Right hindlimb (tissue), 1 donor: ENCODE data around the gene APOA4.
"Not testable (repeated sequence)": the region's sequence is repeated elsewhere in the genome, so short reads cannot be mapped to it uniquely, and the experiment has no call there.

ENCODE experiments used
- DNase-seq: peaks from one replicate; pipeline ENCODE4 v3.0.0-alpha.2; 2018

The APOA4 gene

DNA sequence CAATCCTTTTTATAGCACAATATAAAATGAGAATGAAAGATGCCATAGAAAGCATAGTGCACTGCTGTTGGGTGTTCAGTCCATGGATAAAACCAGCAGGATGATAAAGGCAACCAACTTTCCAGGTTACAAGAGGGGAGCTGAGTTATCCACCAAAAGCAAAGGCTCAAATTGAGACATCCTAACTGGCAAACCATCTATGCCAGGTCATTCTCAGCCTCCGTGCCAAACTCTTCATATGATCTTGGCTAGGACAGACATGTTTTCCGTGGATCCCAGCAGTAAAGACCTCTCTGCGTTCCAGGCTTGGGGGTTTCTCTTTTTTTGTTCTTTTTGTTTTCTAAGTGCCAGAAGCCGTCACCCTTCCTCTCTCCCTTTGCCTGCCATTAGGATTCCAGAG lies 21.6 kb upstream of the APOA4 start:
- DNase-seq, result no peak

DNA sequence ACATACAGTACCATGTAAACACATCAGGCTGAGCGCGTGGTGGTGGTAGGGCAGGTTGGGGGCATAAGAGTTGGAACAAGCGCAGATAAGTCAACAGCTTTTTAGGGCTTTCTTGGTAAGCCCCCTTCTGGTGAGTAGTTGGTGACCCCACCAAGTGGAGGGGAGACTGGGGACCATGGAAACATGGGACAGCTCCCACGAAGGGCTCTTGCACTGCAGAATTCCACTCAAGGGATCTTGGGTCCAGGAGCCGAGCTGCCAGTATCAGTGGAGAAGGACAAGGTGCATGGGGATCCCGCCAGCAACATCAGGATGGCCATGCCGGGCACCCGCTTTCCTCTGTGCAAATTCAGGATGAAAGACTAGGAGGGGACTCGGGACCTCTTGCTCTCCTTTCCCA lies 20.6 kb upstream of the APOA4 start:
- no peak for DNase-seq

DNA sequence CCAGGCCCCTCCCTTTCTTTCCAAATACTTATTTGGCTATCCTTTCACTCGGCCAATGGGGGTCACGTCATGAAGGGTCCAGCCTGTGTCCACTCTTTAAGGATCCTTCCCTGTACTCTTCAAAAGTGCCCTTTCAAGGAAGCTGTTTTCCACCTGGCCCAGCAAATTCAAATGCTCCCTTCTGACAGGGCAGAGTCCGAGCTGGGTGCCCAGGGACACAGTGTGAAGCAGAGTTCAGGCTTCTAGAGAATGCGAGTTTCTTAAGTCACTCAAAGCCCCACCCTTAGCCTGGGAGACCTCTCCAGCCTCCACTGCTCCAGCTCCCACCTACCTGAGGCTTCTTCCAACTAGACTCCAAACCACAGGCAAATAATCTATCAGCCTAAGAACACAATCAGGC lies 19.8 kb upstream of the APOA4 start:
- no peak for DNase-seq

DNA sequence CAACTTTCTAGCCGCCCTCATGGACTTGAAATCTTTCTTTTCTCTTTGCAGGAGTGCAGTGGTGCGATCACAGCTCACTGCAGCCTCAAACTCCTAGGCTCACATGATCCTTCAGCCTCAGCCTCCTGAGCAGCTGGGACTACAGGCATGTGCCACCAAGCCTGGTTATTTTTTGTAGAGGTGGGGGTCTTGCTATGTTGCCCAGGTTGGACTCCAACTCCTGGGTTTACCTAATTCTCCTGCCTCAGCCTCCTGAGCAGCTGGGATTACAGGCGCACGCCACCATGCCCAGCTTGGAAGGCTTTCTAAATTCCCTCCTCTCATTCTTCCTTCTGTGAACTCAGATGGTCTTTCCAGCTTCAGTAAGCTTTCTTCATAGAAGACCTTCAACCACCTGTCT lies 19.0 kb upstream of the APOA4 start:
- no peak for DNase-seq

DNA sequence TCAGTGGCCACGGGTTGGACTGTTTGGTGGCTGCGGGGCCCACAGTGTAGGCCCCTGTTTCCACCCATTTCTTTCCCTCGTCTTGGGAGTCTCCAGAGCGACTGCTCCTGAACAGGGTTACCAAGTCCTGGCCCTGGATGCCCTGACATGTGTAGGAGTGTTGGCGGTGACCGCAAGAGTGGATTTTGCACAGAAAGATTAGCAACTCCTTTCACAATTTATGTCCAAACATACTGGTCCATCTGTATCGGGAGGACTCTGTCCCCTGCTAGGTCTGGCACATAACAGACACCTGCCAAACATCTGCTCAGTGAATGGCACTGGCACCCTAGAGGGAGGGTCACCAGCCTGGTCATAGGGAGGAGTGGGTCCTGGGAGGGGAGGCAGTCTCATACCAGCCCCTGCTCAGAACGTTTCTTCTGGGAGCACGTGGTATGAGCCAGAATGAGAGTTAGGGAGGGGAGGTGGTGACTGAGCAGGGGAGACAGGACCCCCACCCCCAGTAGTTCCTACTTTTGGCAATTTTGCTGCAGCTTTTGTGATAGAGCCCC lies 17.7 kb upstream of the APOA4 start:
- no peak for DNase-seq

DNA sequence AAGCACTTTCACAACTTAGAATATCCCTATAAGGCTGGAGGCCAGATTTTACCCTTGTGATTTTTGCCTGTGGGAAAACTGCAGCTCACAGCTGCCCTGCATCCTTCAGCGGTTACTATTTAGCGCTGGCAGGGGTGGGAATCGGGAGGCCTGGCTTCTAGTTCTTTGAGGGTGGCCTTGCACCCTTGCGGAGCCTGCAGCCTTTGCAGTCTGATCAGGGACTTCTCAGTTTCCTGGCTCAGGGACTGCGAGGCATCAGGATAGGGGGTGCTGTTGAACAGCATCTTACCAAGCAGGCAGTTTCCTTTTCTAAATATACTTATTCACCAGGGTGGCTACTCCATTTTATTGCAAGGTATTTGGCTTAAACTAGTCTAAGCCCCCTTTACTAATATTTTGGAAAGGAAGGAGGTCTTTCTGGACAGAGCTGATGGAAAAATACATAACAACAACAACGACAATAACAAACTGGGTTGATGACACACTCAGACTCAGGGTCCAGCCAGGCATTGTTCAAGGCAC lies 17.2 kb upstream of the APOA4 start:
- DNase-seq, result no peak

DNA sequence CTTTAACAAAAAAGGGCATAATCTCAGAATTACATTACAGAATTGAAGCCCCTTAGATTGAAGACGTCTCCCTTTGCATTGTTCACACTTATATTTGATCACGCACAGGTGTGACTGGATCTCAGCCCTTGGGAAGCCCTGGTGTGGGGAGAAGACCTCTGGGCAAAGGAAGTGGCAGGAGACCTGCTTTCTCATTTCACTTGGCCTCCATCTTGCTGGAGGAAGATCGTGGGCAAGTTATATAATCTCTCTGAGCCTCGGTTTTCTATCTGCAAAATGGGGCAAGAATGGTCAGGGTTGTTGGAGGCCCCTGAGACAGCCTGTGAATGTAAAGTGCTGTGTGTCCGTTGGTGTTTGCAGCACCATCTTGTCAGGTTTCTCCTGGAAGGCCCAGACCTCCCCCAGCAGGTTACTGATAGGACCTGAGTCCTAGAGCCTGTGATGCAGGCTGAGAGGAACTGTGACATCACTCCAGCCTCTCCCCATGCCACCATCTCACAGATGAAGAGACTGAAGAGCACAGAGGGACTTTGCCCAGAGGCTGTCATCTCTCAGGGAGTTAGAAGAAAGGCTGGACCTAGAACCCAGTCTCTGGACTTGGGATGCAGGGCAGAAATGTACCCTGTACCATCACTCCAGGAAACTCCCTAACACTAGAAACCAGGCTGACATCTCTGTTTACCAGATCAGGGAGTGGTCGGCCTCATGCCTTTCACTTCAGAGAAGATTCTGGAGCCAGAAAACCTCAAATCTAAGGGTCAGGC lies 15.4 kb upstream of the APOA4 start:
- DNase-seq, result no peak

DNA sequence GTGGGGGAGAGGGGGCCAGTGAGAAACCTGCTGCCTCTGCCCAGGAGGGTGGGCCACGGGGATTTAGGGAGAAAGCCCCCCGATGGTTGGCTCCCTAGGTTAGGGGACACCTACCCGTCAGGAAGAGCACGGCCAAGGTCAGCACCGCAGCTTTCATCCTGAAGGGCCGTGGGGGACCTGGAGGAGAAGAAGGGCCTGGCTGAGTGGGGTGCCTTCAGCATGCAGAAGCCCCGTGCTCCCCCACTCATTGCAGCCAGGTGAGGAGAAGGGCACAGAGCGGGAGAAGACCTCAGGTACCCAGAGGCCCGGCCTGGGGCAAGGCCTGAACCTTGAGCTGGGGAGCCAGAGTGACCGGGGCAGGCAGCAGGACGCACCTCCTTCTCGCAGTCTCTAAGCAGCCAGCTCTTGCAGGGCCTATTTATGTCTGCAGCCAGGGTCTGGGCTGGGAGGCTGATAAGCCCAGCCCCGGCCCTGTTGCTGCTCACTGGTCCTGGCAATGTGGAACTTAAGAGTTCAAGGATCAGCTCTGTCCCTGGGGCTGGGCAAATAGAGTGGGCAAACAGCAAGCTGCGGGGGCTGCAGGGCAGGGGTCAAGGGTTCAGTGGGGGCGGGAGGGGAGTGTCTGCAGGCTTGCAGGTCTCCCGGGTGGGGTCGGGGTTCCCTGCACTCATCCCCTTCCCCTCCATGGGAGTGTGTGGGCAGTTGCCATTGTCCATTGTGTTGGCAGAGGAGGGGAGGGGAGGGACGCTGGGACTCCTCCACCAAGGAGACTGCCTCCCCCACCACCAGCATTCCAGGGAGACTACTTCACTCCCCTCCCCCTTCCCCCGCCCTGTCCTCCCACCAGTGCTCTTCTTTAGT lies 14.4 kb upstream of the APOA4 start, which contains the start of gene APOA1:
Gene APOA1 (minus strand): TSS at position 392 of the 861 bp plus-strand sequence. CDS start 235 bp downstream, at position 157.
- no peak for DNase-seq

DNA sequence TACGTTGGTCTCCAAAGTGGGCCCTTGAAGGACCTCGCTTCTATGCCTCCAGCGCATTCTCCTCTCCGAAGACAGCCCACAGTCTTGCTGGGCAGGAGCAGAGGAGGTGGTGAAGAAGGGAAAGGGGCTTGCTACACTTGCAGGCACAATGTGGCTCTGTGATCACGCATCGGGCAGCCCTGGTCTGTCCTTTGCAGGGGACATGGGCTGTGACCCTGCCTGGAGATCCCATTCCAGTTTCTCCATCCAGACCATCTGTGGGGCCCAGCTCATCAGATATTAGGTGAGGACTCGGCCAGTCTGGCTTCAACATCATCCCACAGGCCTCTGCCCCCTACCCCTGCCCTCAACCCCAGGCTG lies 13.5 kb upstream of the APOA4 start:
- no peak for DNase-seq

DNA sequence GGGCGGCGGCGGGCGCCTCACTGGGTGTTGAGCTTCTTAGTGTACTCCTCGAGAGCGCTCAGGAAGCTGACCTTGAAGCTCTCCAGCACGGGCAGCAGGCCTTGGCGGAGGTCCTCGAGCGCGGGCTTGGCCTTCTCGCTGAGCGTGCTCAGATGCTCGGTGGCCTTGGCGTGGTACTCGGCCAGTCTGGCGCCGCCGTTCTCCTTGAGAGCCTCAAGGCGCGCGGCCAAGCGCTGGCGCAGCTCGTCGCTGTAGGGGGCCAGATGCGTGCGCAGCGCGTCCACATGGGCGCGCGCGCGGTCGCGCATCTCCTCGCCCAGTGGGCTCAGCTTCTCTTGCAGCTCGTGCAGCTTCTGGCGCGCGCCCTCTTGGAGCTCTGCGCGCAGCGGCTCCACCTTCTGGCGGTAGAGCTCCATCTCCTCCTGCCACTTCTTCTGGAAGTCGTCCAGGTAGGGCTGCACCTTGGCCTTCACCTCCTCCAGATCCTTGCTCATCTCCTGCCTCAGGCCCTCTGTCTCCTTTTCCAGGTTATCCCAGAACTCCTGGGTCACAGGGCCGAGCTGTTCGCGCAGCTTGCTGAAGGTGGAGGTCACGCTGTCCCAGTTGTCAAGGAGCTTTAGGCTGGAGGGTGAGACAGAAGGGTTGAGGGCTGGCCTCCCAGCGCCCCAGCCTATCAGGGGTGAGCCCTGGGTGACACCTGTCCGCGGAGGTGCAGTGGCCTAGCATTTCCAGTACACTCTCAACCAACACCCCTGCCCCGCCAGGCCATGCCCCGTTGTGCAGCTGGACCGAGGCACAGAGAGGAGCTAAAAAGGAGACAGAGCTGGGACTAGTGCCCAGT lies 12.9 kb upstream of the APOA4 start:
- DNase-seq, result peak; percentile 91

DNA sequence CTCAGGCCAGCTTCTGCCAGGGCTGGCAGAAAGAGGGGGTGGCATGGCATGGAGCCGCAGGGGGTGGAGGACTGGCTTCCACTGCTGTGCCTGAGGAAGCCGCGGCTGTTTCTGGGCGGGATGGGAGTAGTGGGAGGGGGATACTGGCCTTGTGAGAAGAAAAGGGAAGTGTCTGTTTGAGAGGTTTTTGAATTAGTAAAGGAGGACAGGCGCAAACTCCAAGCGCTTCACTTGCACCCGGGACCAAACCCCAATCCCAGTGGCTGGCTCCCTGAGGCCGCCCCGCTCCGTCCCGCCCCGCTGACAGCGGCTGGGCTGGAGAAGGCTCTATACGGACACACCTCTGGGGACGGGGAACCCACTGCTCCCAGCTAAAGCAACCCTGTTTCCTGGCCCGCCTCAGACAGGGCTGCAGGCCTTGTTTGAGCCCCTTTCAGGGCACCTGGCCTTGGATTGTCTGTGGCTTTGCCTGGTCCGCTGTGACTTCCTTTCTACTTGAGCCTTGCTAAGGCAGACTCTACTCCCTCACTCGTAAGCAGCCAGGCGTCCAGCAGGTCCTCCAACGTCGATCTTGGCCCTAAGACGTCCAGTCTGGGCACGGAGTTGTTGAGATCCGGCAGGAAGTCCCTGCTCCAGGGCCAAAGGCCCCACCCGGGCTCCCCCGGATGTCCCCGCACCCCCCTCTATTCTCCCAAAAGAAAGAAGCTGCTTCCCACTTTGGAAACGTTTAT lies 12.1 kb upstream of the APOA4 start:
- DNase-seq, result no peak

DNA sequence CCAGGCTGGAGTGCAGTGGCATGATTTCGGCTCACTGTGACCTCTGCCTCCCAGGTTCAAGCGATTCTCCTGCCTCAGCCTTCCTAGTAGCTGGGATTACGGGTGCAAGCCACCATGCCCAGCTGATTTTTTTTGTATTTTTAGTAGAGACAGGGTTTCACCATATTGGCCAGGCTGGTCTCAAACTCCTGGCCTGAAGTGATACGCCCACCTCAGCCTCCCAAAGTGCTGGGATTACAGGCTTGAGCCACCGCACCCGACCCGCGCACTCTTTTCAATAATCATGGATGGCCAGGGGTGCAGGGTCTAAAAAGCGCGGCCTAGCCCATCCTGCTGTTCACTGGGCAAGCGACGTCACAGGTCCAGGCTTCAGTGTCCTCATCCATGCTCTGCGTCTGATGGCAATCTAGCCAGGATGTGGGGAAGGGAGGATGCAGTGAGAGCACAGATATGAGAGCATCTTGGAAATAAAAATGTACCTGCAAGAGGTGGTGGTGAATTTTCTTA lies 11.5 kb upstream of the APOA4 start:
- DNase-seq, result not testable (repeated sequence)

DNA sequence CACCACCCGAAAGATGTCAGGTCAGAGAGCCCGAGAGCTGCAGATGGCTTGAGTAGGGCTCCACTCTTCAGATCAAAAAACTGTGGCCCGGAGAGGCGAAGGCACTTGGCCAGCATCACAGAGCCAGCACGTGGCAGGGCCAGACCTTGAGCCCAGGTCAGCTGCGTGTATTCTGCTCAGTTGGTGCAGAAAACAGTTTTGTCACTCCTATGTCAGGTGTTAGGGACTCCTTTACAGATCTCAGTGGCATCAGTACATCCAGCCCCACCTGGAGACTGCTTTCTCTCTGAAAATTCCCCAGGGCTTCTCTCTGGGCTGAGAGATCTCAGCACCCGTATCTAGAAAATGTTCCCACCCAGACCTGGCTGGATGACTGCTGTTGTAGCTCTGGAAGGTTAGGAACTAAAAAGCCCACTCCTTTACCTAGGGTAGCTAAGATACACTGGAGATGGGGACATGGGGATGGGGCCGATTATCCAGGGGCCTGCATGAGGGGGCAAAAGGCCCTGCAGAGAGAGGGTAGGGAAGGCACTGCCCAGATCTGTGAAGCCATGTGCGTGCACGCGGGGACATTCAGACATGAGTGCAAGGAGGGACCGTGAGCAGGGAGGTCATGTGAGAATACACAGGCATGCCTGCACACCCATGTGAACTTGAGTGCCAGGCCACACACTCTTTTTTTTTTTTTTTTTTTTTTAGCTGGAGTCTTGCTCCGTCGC lies 10.9 kb upstream of the APOA4 start:
- no peak for DNase-seq

DNA sequence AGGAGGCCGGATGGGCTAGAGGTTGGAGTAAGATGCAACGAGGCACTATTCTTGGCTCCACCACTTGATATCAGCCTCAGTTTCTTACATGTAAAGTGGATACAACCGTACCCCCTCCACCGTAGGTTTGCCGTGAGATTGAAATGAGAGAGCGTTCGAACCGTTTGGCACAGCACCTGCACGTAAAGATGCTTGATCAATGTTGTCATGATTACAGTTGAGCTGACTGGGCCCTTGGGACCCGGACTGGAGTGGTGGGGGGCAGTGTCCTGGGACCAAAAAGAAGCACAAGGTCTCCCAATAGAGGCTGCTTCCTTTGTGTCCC lies 10.3 kb upstream of the APOA4 start:
- DNase-seq, result no peak

DNA sequence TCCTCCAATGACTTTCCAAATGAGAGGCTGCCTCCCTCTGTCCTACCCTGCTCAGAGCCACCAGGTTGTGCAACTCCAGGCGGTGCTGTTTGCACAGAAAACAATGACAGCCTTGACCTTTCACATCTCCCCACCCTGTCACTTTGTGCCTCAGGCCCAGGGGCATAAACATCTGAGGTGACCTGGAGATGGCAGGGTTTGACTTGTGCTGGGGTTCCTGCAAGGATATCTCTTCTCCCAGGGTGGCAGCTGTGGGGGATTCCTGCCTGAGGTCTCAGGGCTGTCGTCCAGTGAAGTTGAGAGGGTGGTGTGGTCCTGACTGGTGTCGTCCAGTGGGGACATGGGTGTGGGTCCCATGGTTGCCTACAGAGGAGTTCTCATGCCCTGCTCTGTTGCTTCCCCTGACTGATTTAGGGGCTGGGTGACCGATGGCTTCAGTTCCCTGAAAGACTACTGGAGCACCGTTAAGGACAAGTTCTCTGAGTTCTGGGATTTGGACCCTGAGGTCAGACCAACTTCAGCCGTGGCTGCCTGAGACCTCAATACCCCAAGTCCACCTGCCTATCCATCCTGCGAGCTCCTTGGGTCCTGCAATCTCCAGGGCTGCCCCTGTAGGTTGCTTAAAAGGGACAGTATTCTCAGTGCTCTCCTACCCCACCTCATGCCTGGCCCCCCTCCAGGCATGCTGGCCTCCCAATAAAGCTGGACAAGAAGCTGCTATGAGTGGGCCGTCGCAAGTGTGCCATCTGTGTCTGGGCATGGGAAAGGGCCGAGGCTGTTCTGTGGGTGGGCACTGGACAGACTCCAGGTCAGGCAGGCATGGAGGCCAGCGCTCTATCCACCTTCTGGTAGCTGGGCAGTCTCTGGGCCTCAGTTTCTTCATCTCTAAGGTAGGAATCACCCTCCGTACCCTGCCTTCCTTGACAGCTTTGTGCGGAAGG lies 9.5 kb upstream of the APOA4 start:
- no peak for DNase-seq

DNA sequence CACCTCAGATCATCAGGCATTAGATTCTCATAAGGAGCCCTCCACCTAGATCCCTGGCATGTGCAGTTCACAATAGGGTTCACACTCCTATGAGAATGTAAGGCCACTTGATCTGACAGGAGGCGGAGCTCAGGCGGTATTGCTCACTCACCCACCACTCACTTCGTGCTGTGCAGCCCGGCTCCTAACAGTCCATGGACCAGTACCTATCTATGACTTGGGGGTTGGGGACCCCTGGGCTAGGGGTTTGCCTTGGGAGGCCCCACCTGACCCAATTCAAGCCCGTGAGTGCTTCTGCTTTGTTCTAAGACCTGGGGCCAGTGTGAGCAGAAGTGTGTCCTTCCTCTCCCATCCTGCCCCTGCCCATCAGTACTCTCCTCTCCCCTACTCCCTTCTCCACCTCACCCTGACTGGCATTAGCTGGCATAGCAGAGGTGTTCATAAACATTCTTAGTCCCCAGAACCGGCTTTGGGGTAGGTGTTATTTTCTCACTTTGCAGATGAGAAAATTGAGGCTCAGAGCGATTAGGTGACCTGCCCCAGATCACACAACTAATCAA lies 8.8 kb upstream of the APOA4 start:
- no peak for DNase-seq

DNA sequence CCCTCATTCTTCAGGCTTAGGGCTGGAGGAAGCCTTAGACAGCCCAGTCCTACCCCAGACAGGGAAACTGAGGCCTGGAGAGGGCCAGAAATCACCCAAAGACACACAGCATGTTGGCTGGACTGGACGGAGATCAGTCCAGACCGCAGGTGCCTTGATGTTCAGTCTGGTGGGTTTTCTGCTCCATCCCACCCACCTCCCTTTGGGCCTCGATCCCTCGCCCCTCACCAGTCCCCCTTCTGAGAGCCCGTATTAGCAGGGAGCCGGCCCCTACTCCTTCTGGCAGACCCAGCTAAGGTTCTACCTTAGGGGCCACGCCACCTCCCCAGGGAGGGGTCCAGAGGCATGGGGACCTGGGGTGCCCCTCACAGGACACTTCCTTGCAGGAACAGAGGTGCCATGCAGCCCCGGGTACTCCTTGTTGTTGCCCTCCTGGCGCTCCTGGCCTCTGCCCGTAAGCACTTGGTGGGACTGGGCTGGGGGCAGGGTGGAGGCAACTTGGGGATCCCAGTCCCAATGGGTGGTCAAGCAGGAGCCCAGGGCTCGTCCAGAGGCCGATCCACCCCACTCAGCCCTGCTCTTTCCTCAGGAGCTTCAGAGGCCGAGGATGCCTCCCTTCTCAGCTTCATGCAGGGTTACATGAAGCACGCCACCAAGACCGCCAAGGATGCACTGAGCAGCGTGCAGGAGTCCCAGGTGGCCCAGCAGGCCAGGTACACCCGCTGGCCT lies 7.2 kb upstream of the APOA4 start:
- no peak for DNase-seq

DNA sequence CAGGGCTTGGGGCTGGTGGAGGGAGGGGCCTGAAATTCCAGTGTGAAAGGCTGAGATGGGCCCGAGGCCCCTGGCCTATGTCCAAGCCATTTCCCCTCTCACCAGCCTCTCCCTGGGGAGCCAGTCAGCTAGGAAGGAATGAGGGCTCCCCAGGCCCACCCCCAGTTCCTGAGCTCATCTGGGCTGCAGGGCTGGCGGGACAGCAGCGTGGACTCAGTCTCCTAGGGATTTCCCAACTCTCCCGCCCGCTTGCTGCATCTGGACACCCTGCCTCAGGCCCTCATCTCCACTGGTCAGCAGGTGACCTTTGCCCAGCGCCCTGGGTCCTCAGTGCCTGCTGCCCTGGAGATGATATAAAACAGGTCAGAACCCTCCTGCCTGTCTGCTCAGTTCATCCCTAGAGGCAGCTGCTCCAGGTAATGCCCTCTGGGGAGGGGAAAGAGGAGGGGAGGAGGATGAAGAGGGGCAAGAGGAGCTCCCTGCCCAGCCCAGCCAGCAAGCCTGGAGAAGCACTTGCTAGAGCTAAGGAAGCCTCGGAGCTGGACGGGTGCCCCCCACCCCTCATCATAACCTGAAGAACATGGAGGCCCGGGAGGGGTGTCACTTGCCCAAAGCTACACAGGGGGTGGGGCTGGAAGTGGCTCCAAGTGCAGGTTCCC lies 6.5 kb upstream of the APOA4 start, which contains the start of gene APOC3:
Gene APOC3 (plus strand): TSS at position 383 of the 659 bp plus-strand sequence. CDS start 676 bp downstream, outside the sequence.
- no peak for DNase-seq
